ENCODE results near the gene TXK.

TXK gene

GRCh38 chr4:48118081-48118480, 16.0 kb downstream of the TXK start:
- FAIRE-seq (no peak), DNase-seq (ENCODE audit: insufficient read length, low spot score) (no peak)
- TF ChIP-seq, protein P1, sequence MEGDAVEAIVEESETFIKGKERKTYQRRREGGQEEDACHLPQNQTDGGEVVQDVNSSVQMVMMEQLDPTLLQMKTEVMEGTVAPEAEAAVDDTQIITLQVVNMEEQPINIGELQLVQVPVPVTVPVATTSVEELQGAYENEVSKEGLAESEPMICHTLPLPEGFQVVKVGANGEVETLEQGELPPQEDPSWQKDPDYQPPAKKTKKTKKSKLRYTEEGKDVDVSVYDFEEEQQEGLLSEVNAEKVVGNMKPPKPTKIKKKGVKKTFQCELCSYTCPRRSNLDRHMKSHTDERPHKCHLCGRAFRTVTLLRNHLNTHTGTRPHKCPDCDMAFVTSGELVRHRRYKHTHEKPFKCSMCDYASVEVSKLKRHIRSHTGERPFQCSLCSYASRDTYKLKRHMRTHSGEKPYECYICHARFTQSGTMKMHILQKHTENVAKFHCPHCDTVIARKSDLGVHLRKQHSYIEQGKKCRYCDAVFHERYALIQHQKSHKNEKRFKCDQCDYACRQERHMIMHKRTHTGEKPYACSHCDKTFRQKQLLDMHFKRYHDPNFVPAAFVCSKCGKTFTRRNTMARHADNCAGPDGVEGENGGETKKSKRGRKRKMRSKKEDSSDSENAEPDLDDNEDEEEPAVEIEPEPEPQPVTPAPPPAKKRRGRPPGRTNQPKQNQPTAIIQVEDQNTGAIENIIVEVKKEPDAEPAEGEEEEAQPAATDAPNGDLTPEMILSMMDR (IDR thresholded peaks at IDR 0.05; ENCODE audit: insufficient read depth, missing control alignments): no peak

GRCh38 chr4:48116582-48116981, 17.5 kb downstream of the TXK start:
- TF ChIP-seq, protein P1 (IDR thresholded peaks at IDR 0.05; ENCODE audit: insufficient read depth, missing control alignments): no peak
- no peak for DNase-seq (ENCODE audit: insufficient read length, low spot score)
- no peak for FAIRE-seq

DNA sequence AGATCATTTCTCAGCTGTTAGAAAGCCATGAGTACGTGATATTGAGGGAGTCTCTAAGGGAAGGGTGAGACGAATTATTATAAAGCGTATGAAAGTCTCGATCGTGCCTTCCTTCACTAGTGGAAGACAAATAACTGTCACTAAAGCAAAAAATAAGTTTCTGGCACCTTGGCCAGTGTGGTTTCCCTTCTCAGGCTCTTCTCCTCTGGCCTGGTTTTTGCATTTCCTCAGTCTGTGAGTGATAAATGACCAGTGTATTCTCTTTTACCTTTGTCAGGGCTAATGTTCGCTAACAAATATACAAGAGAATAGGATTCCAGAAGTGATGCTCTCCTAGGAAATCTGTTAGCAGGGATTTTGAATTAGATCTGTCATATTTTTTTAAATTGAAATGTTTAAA, 19.6 kb downstream of the TXK start:
- no peak for DNase-seq (ENCODE audit: insufficient read length, low spot score)
- FAIRE-seq: no peak
- TF ChIP-seq, protein P1 (IDR thresholded peaks at IDR 0.05; ENCODE audit: insufficient read depth, missing control alignments): no peak

- FAIRE-seq (no peak), DNase-seq (ENCODE audit: insufficient read length, low spot score) (no peak)
- TF ChIP-seq, protein P1 (IDR thresholded peaks at IDR 0.05; ENCODE audit: insufficient read depth, missing control alignments): no peak
Observed at GRCh38 chr4:48112017-48112667, 21.9 kb downstream of the TXK start.

DNA sequence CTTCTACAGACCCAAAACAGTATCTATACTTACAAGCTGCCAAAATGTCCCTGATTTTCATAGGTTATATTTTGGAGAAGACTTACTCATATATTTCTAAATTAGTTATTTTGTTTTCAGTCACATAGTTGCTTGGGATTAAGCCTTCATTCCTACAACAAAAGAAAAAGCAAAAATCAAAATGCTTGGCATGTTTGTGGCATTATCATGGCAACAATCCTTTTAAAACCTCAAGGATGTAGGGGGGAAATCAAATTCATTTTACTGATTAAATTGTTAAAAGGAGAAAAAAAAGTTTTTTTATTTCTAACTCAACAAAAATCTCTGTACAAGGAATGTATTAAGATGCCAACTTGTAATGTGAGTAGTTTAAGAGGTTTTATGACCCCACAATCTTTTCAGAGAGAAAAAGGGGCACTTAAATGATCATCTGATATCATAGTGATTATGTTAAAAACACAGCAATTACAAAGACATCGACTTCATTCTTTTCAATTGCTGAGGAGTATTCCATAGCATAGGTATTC, 23.5 kb downstream of the TXK start:
- DNase-seq (ENCODE audit: insufficient read length, low spot score): no peak
- FAIRE-seq: no peak
- TF ChIP-seq, protein P1 (IDR thresholded peaks at IDR 0.05; ENCODE audit: insufficient read depth, missing control alignments): no peak

- no peak for FAIRE-seq
- DNase-seq (ENCODE audit: insufficient read length, low spot score): no peak
- TF ChIP-seq, protein P1 (IDR thresholded peaks at IDR 0.05; ENCODE audit: insufficient read depth, missing control alignments): peak; percentile 63
Observed at GRCh38 chr4:48109413-48110263, 24.4 kb downstream of the TXK start.
